HG03575 (cell line): ENCODE data around the gene MTCL3.
"Not testable (repeated sequence)": the region's sequence is repeated elsewhere in the genome, so short reads cannot be mapped to it uniquely, and the experiment has no call there.

Experiments
- ATAC-seq: cut with Tn5 transposase; IDR thresholded peaks from one replicate; pipeline ENCODE4 v1.9.1; 2021; ENCODE audit not compliant: unreplicated experiment, insufficient number of reproducible peaks, low FRiP score; ENCODE audit errors: extremely low read depth

Gene MTCL3

DNA sequence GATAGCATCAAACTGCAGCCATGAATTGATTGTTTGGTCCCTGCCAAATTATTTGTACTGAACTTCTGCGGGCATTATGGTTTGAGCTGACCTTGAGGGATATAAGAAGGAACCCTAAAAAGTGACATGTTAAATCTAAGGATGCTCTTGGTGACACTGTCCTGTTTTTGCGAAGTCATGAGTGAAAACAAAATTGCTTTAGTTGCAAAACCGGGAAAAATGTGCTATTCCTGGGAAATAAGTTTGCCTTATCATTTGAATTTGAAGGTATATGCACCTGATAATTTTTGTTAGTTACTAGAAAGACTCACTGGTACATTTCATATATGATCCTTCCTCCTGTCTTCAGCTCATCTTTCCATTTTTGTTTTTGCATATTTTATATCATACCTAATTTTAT is 67.7 kb downstream of the MTCL3 start:
- ATAC-seq = no peak

DNA sequence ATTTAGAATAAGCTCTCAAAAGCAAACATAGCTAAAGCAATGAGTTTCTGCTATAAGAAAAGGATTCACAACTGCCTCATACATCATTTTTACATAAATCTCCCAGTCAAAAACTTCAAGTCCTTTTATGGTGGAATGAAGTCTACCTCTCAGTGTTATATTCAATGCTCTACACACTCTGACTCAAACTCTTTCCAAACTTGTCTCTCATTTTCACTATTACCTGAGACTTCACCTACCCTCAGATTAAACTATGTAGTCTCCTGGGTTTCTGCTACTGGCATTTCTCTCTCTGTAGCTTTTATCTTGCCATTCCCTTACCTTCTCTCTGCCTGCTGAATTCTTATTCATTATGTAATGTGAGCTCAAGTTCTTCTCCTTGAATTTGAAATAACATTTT is 71.4 kb downstream of the MTCL3 start:
- ATAC-seq = no peak

DNA sequence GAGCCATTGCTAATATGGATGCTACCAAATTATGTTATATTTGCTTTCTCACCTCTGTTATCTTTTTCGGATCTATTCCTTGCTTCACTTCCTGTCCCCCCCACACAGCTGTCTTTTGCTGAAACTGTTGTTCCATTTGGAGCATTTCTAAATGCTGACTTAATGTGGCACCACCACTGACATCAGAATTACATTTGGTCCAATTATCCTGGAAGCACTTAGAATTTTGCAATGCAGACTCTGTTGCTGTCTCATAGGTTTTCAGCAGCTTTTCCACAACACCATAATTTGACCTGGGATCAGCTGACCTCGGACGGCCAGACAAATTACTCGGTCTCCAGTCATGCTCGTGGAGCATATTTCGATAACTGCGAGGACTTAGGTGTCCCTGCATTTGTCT is 72.8 kb downstream of the MTCL3 start:
- ATAC-seq = no peak

DNA sequence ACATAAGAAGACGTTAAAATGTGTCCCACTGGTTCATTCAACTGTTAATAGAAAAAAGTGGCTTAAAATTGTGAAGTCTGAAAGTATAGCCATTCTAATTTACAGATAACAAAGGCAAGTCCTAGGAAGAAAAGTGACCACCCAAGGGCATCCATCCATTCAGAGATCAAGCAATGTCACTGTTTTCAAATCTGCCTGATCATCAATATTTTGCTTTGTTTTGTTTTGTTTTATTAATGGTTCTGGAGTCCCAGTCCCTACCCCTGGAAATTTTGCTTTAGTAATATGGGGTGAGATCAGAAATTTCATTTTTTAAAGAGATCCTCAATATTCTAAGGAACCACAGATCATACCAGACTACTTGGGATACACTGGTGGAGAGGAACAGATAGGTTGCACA is 77.3 kb downstream of the MTCL3 start:
- no peak for ATAC-seq

DNA sequence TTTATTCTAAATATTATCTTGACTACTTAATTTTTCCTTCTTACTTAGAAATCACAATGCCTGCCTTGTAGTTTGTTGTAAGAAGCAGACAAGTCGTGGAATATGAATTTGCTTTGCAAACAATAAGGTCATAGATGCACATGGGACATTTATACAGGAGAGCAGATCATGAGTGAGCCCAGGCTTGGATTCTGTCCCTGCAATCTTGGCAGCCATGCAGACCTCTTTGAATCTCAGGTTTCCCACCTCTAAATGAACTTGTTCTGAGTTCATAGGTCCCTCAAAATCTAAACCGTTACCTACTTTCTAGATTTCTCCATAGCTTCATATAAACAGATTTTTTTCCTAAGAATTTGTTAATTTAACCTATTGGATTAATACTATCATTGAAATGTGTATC is 79.4 kb downstream of the MTCL3 start:
- ATAC-seq = no peak

DNA sequence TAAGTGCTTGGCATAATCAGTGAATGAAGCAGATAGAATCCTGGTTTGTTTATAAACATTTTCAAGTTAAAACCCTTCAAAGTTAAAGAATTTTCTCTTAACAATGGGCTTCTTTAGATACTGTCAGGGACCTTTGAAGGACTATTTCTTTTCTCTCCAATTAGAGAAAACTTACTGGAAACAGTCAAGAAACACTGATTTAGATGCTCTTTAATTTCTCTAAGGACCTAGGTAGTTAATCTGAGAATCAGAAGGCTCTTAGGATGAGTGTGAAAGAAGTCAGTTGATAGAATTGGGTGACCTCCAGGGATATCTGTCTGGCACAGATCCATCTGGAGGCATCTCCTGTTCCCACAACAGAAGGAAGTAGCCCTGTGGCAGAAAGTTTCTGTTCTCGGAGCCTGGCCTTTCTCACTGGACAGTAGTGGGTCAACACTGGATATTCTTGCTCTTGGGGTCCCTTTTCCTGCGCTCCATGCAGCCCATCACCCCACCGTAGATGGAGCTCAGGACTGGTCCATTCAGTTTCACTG is 82.5 kb downstream of the MTCL3 start:
- no peak for ATAC-seq

DNA sequence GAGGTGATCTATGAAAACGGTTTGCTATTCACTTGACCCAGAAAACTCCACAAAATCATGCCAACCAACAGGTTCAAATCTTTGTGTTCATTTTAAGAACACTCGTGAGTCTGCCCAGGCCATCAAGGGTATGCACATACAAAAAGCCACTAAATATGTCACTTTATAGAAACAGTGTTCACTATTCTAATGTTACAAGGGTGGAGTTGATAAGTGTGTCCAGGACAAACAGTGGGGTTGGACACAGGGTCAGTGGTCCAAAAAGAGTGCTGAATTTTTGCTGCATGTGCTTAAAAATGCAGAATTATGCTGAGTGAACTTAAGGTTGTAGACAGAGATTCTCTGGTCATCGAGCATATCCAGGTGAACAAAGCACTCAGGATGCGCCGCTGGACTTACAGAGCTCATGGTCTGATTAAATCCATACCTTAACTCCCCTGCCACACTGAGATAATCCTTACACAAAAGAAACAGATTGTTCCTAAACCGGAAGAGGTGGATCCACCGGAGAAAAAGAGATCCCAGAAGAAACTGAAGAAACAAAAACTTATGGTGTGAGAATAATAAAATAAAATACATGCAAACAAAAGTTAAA is 83.4 kb downstream of the MTCL3 start:
- no peak for ATAC-seq

DNA sequence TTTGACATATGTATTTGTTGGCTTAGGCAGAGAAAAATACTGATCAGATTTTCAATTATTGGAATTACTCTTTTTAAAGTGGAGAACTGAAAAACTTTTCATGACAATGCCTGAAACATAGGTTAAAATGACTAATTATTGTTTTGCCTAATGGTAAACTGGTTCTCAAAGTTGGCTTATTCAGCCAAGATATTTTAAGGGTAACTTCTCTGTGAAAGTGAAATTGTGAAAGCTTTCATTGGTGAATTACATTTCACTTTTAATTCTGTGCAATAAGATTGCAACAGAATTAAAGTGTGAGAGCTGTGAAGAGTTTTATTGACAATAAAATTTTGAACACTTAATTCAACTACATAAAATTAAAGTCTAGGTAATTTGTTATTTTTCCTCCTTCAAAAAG is 84.5 kb downstream of the MTCL3 start:
- no peak for ATAC-seq

DNA sequence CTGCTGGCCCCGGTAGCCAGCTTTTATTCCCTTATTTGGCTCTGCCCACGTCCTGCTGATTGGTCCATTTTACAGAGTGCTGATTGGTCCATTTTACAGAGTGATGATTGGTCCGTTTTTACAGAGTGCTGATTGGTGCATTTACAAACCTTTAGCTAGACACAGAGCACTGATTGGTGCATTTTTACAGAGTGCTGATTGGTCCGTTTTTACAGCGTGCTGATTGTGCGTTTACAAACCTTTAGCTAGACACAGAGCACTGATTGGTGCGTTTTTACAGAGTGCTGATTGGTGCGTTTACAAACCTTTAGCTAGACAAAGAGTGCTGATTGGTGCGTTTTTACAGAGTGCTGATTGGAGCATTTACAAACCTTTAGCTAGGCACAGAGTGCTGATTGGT is 90.6 kb downstream of the MTCL3 start:
- ATAC-seq = not testable (repeated sequence)

DNA sequence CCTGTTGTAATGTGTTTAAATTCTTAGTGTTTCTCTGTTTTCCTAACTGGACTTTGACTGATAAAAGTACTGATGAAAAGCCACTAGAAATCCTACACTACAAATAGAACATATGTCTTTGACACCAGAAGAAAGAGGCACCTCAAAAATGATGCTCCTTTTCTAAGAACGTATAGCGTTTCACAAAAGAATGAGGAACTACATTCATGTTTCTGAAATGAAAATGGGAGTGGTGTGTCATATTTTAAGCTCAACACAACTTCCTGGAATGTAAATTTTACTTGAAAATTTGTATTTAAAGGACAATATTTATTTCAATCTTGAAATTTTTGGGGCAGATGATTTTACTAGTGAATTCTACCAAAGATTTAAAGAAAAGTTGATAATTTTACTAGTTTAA is 95.2 kb downstream of the MTCL3 start:
- ATAC-seq = no peak
